Thyroid gland (tissue), 4 donors: ENCODE data around the gene GSTP1.
"Not testable (repeated sequence)": the region's sequence is repeated elsewhere in the genome, so short reads cannot be mapped to it uniquely, and the experiment has no call there.

Source experiments
- POLR2A ChIP-seq, 2 donors: fragments of 450-650 bp; IDR thresholded peaks; one replicate each; pipeline ENCODE4 v1.6.1; 2017; ENCODE audit warnings: antibody characterized with exemption in 2 of 2, mild to moderate bottlenecking in 2 of 2, moderate library complexity in 1 of 2
- TF ChIP-seq, protein P1 (sequence below), 6 experiments: fragments of 200-600 bp in 3 of 6; fragments of 450-650 bp in 3 of 6; sonication (generic) in 3 of 6; IDR thresholded peaks; one replicate each; pipeline ENCODE4 v1.5.1; 2016 to 2019; ENCODE audit warnings: antibody characterized with exemption in 6 of 6, mild to moderate bottlenecking in 2 of 6, inconsistent platforms in 1 of 6, moderate library complexity in 1 of 6

DNA sequence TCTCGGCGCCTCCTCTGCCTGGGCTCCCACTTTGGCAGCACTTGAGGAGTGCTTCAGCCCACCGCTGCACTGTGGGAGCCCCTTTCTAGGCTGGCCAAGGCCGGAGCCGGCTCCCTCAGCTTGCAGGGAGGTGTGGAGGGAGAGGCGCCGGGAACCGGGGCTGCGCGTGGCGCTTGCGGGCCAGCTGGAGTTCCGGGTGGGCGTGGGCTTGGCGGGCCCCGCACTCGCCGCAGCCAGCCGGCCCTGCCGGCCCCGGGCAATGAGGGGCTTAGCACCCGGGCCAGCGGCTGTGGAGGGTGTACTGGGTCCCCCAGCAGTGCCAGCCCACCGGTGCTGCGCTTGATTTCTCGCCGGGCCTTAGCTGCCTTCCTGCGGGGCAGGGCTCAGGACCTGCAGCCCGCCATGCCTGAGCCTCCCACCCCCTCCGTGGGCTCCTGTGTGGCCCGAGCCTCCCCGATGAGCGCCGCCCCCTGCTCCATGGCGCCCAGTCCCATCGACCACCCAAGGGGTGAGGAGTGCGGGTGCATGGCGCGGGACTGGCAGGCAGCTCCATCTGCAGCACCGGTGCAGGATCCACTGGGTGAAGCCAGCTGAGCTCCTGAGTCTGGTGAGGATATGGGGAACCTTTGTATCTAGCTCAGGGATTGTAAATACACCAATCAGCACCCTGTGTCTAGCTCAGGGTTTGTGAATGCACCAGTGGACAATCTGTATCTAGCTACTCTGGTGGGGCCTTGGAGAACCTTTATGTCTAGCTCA is 35.5 kb downstream of the GSTP1 start:
- not testable (repeated sequence) for TF ChIP-seq POLR2A (IDR thresholded peaks at IDR 0.05)
- TF ChIP-seq, protein P1, sequence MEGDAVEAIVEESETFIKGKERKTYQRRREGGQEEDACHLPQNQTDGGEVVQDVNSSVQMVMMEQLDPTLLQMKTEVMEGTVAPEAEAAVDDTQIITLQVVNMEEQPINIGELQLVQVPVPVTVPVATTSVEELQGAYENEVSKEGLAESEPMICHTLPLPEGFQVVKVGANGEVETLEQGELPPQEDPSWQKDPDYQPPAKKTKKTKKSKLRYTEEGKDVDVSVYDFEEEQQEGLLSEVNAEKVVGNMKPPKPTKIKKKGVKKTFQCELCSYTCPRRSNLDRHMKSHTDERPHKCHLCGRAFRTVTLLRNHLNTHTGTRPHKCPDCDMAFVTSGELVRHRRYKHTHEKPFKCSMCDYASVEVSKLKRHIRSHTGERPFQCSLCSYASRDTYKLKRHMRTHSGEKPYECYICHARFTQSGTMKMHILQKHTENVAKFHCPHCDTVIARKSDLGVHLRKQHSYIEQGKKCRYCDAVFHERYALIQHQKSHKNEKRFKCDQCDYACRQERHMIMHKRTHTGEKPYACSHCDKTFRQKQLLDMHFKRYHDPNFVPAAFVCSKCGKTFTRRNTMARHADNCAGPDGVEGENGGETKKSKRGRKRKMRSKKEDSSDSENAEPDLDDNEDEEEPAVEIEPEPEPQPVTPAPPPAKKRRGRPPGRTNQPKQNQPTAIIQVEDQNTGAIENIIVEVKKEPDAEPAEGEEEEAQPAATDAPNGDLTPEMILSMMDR (IDR thresholded peaks at IDR 0.05): not testable (repeated sequence)
